ENCODE results near the gene SEC24D.
A peak's percentile ranks its signal among the peaks of the same experiment; 100 is the strongest.

SEC24D gene

DNA sequence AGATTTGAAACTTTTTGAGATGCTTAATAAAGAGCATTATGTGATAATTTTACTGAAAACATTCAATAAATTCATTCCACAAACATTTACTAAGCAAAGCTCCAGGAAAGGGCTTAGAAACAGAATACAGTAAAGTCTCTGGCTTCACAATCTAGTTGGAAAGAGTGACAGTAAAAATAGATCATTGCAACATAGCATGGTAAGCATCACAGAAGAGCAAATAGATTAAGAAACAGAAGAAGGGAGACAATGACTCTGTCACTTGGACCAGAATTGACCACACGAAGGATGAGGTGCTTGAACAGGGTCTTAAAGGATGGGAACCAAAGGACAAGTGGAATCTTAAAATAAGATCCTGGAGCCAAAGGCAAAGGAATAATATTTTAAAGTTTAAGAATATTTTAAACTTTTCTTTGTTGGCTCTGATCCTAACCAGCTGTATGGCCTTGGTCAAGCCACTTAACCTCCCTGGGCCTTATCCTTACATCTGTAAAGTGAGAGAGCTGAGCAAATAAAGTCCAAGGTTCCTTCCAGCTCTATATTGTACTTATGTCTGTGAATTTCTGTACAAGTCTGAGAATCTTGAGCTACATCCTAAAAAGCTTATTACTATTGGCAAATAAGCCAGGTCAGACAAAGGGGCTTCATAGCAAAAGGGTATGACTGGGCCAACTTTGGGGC is 33.9 kb downstream of the SEC24D start:
- H3K27me3 ChIP-seq (ENCODE audit: control insufficient read depth in 1 of 2, insufficient read depth in 1 of 2, low read length in 2 of 2) = no peaks in the 10 kb centered on the region
- no peak overlapping the region for H2AFZ ChIP-seq (ENCODE audit: low read depth, low read length)
- H2BK120ac ChIP-seq (ENCODE audit: low read depth, low read length) = no peak overlapping the region
- no peak overlapping the region for H2BK15ac ChIP-seq (ENCODE audit: low read depth, poor library complexity, severe bottlenecking)
- no peaks in the 10 kb centered on the region for H3K4me1 ChIP-seq (ENCODE audit: control insufficient read depth, insufficient read depth, low read depth, low read length)
- 88% methylated on average over 1 of the region's 1 CpG for WGBS
- H3K14ac ChIP-seq (ENCODE audit: low read length in 2 of 2) = no peak overlapping the region
- no peak overlapping the region for H3K27ac ChIP-seq (ENCODE audit: low read length, poor library complexity, severe bottlenecking)
- no peak overlapping the region for H2AK5ac ChIP-seq (ENCODE audit: low read length, severe bottlenecking)
- H3K9me3 ChIP-seq (ENCODE audit: control insufficient read depth, low read length) = no peaks in the 10 kb centered on the region
- H3K4ac ChIP-seq (ENCODE audit: low read depth in 1 of 2, low read length in 2 of 2) = no peak overlapping the region
- no peak overlapping the region for H3K4me3 ChIP-seq (ENCODE audit: insufficient read depth in 1 of 2, low read depth in 1 of 2, low read length in 2 of 2)
- peak; percentile 44 for DNase-seq
- no peak overlapping the region for H4K91ac ChIP-seq (ENCODE audit: low read length)
- H3K36me3 ChIP-seq (ENCODE audit: control insufficient read depth in 1 of 2, insufficient read depth in 2 of 2, low read depth in 1 of 2, low read length in 2 of 2) = peaks cover 32 to 97% of the 10 kb centered on the region in 2 experiments
- H2BK5ac ChIP-seq (ENCODE audit: low read depth, low read length, poor library complexity, severe bottlenecking) = no peak overlapping the region
- H3K18ac ChIP-seq (ENCODE audit: low read depth in 1 of 2, low read length in 2 of 2) = no peak overlapping the region
- no peak overlapping the region for H3K4me2 ChIP-seq (ENCODE audit: low read length, poor library complexity, severe bottlenecking)
- H3K79me1 ChIP-seq (replicated peaks; ENCODE audit: low read length, poor library complexity, severe bottlenecking) = peaks cover 22% of the 10 kb centered on the region
- no peak overlapping the region for H2BK12ac ChIP-seq (ENCODE audit: low read length in 2 of 2)
- H3K9ac ChIP-seq (ENCODE audit: low read length) = no peak overlapping the region
- no peak overlapping the region for H3K23ac ChIP-seq (ENCODE audit: low read length in 2 of 2)
- H4K8ac ChIP-seq (ENCODE audit: low read length) = no peak overlapping the region

GRCh38 chr4:118799231-118799942 is 36.5 kb downstream of the SEC24D start:
- Histone ChIP-seq H2BK15ac (ENCODE audit: low read depth, poor library complexity, severe bottlenecking) (no peak overlapping the region), H2BK5ac (ENCODE audit: low read depth, low read length, poor library complexity, severe bottlenecking) (no peak overlapping the region), H3K9ac (ENCODE audit: low read length) (peak overlapping the region; percentile 21), H3K4me2 (ENCODE audit: low read length, poor library complexity, severe bottlenecking) (no peak overlapping the region), H3K14ac (ENCODE audit: low read length in 2 of 2) (no peak overlapping the region), H3K27ac (ENCODE audit: low read length, poor library complexity, severe bottlenecking) (no peak overlapping the region), H2BK12ac (ENCODE audit: low read length in 2 of 2) (no peak overlapping the region), H3K4me3 (ENCODE audit: insufficient read depth in 1 of 2, low read depth in 1 of 2, low read length in 2 of 2) (no peak overlapping the region), H3K27me3 (ENCODE audit: control insufficient read depth in 1 of 2, insufficient read depth in 1 of 2, low read length in 2 of 2) (no peaks in the 10 kb centered on the region), H3K36me3 (ENCODE audit: control insufficient read depth in 1 of 2, insufficient read depth in 2 of 2, low read depth in 1 of 2, low read length in 2 of 2) (peaks cover 33 to 97% of the 10 kb centered on the region in 2 experiments), H3K4ac (ENCODE audit: low read depth in 1 of 2, low read length in 2 of 2) (no peak overlapping the region), H4K8ac (ENCODE audit: low read length) (no peak overlapping the region), H3K18ac (ENCODE audit: low read depth in 1 of 2, low read length in 2 of 2) (no peak overlapping the region), H3K9me3 (ENCODE audit: control insufficient read depth, low read length) (no peaks in the 10 kb centered on the region), H3K4me1 (ENCODE audit: control insufficient read depth, insufficient read depth, low read depth, low read length) (no peaks in the 10 kb centered on the region), H2AFZ (ENCODE audit: low read depth, low read length) (no peak overlapping the region), H4K91ac (ENCODE audit: low read length) (no peak overlapping the region), H3K79me1 (replicated peaks; ENCODE audit: low read length, poor library complexity, severe bottlenecking) (peaks cover 25% of the 10 kb centered on the region), H3K23ac (ENCODE audit: low read length in 2 of 2) (no peak overlapping the region), H2AK5ac (ENCODE audit: low read length, severe bottlenecking) (no peak overlapping the region), H2BK120ac (ENCODE audit: low read depth, low read length) (no peak overlapping the region)
- DNase-seq = no peak
- 96% methylated on average over 9 of the region's 9 CpGs for WGBS

- no peak overlapping the region for H4K8ac ChIP-seq (ENCODE audit: low read length)
- H3K4me2 ChIP-seq (ENCODE audit: low read length, poor library complexity, severe bottlenecking) = no peak overlapping the region
- no peak overlapping the region for H3K23ac ChIP-seq (ENCODE audit: low read length in 2 of 2)
- no peaks in the 10 kb centered on the region for H3K27me3 ChIP-seq (ENCODE audit: control insufficient read depth in 1 of 2, insufficient read depth in 1 of 2, low read length in 2 of 2)
- H2AFZ ChIP-seq (ENCODE audit: low read depth, low read length) = no peak overlapping the region
- no peak overlapping the region for H3K18ac ChIP-seq (ENCODE audit: low read depth in 1 of 2, low read length in 2 of 2)
- peak overlapping the region; percentile 14 for H3K9ac ChIP-seq (ENCODE audit: low read length)
- H3K4ac ChIP-seq (ENCODE audit: low read depth in 1 of 2, low read length in 2 of 2) = no peak overlapping the region
- H3K14ac ChIP-seq (ENCODE audit: low read length in 2 of 2) = no peak overlapping the region
- H2AK5ac ChIP-seq (ENCODE audit: low read length, severe bottlenecking) = no peak overlapping the region
- H2BK15ac ChIP-seq (ENCODE audit: low read depth, poor library complexity, severe bottlenecking) = no peak overlapping the region
- no peak for DNase-seq
- no peaks in the 10 kb centered on the region for H3K9me3 ChIP-seq (ENCODE audit: control insufficient read depth, low read length)
- H2BK12ac ChIP-seq (ENCODE audit: low read length in 2 of 2) = no peak overlapping the region
- over 99% methylated on average over 3 of the region's 3 CpGs for WGBS
- no peak overlapping the region for H3K4me3 ChIP-seq (ENCODE audit: insufficient read depth in 1 of 2, low read depth in 1 of 2, low read length in 2 of 2)
- peaks cover 25% of the 10 kb centered on the region for H3K79me1 ChIP-seq (replicated peaks; ENCODE audit: low read length, poor library complexity, severe bottlenecking)
- no peaks in the 10 kb centered on the region for H3K4me1 ChIP-seq (ENCODE audit: control insufficient read depth, insufficient read depth, low read depth, low read length)
- no peak overlapping the region for H3K27ac ChIP-seq (ENCODE audit: low read length, poor library complexity, severe bottlenecking)
- H3K36me3 ChIP-seq (ENCODE audit: control insufficient read depth in 1 of 2, insufficient read depth in 2 of 2, low read depth in 1 of 2, low read length in 2 of 2) = peaks cover 33 to 97% of the 10 kb centered on the region in 2 experiments
- no peak overlapping the region for H4K91ac ChIP-seq (ENCODE audit: low read length)
- no peak overlapping the region for H2BK120ac ChIP-seq (ENCODE audit: low read depth, low read length)
- no peak overlapping the region for H2BK5ac ChIP-seq (ENCODE audit: low read depth, low read length, poor library complexity, severe bottlenecking)
Measured at GRCh38 chr4:118798658-118799057, 37.3 kb downstream of the SEC24D start.

DNA sequence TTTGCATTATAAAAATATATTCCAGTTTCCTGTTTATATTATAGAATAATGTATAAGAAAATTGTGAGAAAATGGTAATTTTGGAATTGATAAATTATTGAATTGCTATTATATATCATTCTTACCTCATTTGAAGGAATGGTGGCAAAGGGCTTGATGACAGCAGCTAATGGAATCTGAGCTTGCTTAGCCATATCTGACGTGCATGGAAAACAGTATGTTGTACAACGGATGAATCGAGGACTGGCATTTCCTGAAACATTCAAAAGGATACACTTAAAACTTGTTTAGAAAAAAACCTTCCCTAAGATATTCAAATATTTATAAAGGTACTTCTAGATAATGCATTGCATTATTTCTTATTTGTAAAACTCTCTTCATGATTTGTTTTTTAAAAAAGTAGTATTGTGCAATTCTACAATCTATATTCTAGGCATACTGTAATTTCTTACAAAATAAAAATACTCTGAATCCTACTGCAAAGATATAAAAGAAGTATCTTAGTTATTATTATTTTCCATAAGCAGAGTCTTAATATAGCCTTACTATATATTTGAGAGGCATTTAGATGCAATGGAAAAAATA is 38.3 kb downstream of the SEC24D start:
- H3K27me3 ChIP-seq (ENCODE audit: control insufficient read depth in 1 of 2, insufficient read depth in 1 of 2, low read length in 2 of 2) = no peaks in the 10 kb centered on the region
- H3K14ac ChIP-seq (ENCODE audit: low read length in 2 of 2) = no peak overlapping the region
- peaks cover 30 to 94% of the 10 kb centered on the region in 2 experiments for H3K36me3 ChIP-seq (ENCODE audit: control insufficient read depth in 1 of 2, insufficient read depth in 2 of 2, low read depth in 1 of 2, low read length in 2 of 2)
- no peak overlapping the region for H2AK5ac ChIP-seq (ENCODE audit: low read length, severe bottlenecking)
- WGBS = 71% methylated on average over 1 of the region's 3 CpGs
- no peak overlapping the region for H2BK120ac ChIP-seq (ENCODE audit: low read depth, low read length)
- peak overlapping the region; percentile 14 for H3K9ac ChIP-seq (ENCODE audit: low read length)
- no peak overlapping the region for H2AFZ ChIP-seq (ENCODE audit: low read depth, low read length)
- H3K4ac ChIP-seq (ENCODE audit: low read depth in 1 of 2, low read length in 2 of 2) = no peak overlapping the region
- H3K4me3 ChIP-seq (ENCODE audit: insufficient read depth in 1 of 2, low read depth in 1 of 2, low read length in 2 of 2) = no peak overlapping the region
- H2BK5ac ChIP-seq (ENCODE audit: low read depth, low read length, poor library complexity, severe bottlenecking) = no peak overlapping the region
- no peak overlapping the region for H3K4me2 ChIP-seq (ENCODE audit: low read length, poor library complexity, severe bottlenecking)
- H3K23ac ChIP-seq (ENCODE audit: low read length in 2 of 2) = no peak overlapping the region
- H3K18ac ChIP-seq (ENCODE audit: low read depth in 1 of 2, low read length in 2 of 2) = no peak overlapping the region
- H4K91ac ChIP-seq (ENCODE audit: low read length) = no peak overlapping the region
- no peak overlapping the region for H2BK15ac ChIP-seq (ENCODE audit: low read depth, poor library complexity, severe bottlenecking)
- H3K4me1 ChIP-seq (ENCODE audit: control insufficient read depth, insufficient read depth, low read depth, low read length) = no peaks in the 10 kb centered on the region
- no peak overlapping the region for H4K8ac ChIP-seq (ENCODE audit: low read length)
- no peak overlapping the region for H3K27ac ChIP-seq (ENCODE audit: low read length, poor library complexity, severe bottlenecking)
- peak; percentile 52 for DNase-seq
- H3K79me1 ChIP-seq (replicated peaks; ENCODE audit: low read length, poor library complexity, severe bottlenecking) = peaks cover 24% of the 10 kb centered on the region
- H2BK12ac ChIP-seq (ENCODE audit: low read length in 2 of 2) = no peak overlapping the region
- H3K9me3 ChIP-seq (ENCODE audit: control insufficient read depth, low read length) = no peaks in the 10 kb centered on the region

Data from mesenchymal stem cell (in vitro differentiated cells and primary cell).